Cardiac muscle cell (in vitro differentiated cells and primary cell): ENCODE measurements around the gene KDSR. TPM values are rescaled to one million over a fixed set of nuclear protein-coding genes. Genes with fewer than 3 reads are reported as not detected.

Experiments
- DNase-seq, 2 donors: peaks; one replicate each; pipeline versions ENCODE4 v3.0.0 to v3.0.0-alpha.2; 2010 to 2017; ENCODE audit warnings: low read depth in 1 of 2, low spot score in 1 of 2
- H3K27ac ChIP-seq: fragments of 200-600 bp; sonication (generic); 2 replicates; pipeline ENCODE4 v1.5.1; 2016
- H3K27me3 ChIP-seq: fragments of 200-600 bp; sonication (generic); 2 replicates; pipeline ENCODE4 v1.6.0; 2016; ENCODE audit warnings: control low read depth
- H3K36me3 ChIP-seq: fragments of 200-600 bp; sonication (generic); 2 replicates; pipeline ENCODE4 v1.5.1; 2016; ENCODE audit warnings: control low read depth
- H3K4me1 ChIP-seq: fragments of 200-600 bp; sonication (generic); 2 replicates; pipeline ENCODE4 v1.8.1; 2017; ENCODE audit warnings: low read depth, mild to moderate bottlenecking, mixed run types
- H3K4me3 ChIP-seq: fragments of 200-600 bp; sonication (generic); 2 replicates; pipeline ENCODE4 v1.5.1; 2016; ENCODE audit warnings: mild to moderate bottlenecking
- H3K9me3 ChIP-seq: fragments of 200-600 bp; sonication (generic); 2 replicates; pipeline ENCODE4 v1.5.1; 2017; ENCODE audit warnings: low read depth, mild to moderate bottlenecking, control low read depth
- CTCF ChIP-seq: IDR thresholded peaks from 2 replicates; pipeline ENCODE4 v1.5.1; 2012; ENCODE audit warnings: low read depth, mild to moderate bottlenecking, low read length
- polyA plus RNA-seq: library from polyadenylated mRNA; unstranded; fragments of >200 nt; fragmentation: Nextera tagmentation; extraction: Ambion mirVana; gene quantifications from 2 replicates; pipeline ENCODE4 v1.2.1, GENCODE V29; 2016
- total RNA-seq: library from RNA; depleted of rRNA; stranded (reverse); fragments of >200 nt; gene quantifications from 2 replicates; pipeline ENCODE4 v1.2.3, GENCODE V29; 2016

Gene KDSR
- total and polyA plus RNA-seq, 2 experiments from 2014 or later = 21.3 to 28.0 TPM

- no peaks in the 10 kb centered on the region for H3K4me1 ChIP-seq
- H3K9me3 ChIP-seq = no peaks in the 10 kb centered on the region
- no peak overlapping the region for H3K27ac ChIP-seq
- H3K4me3 ChIP-seq = no peak overlapping the region
- TF ChIP-seq CTCF = no peak
- peaks cover 35% of the 10 kb centered on the region for H3K36me3 ChIP-seq
- H3K27me3 ChIP-seq = no peaks in the 10 kb centered on the region
- no peak for DNase-seq
Observed at GRCh38 chr18:63405986-63406385, 39.0 kb upstream of the KDSR start.

- no peak overlapping the region for H3K4me3 ChIP-seq
- DNase-seq = no peak
- peaks cover 54% of the 10 kb centered on the region for H3K36me3 ChIP-seq
- no peaks in the 10 kb centered on the region for H3K27me3 ChIP-seq
- no peak for TF ChIP-seq CTCF
- H3K9me3 ChIP-seq = no peaks in the 10 kb centered on the region
- H3K27ac ChIP-seq = no peak overlapping the region
- no peaks in the 10 kb centered on the region for H3K4me1 ChIP-seq
Observed at GRCh38 chr18:63402246-63403162, 35.5 kb upstream of the KDSR start.

- no peak for TF ChIP-seq CTCF
- H3K27ac ChIP-seq = no peak overlapping the region
- H3K36me3 ChIP-seq = peaks cover 75% of the 10 kb centered on the region
- H3K27me3 ChIP-seq = no peaks in the 10 kb centered on the region
- DNase-seq = no peak
- no peak overlapping the region for H3K4me3 ChIP-seq
- H3K9me3 ChIP-seq = no peaks in the 10 kb centered on the region
- H3K4me1 ChIP-seq = no peaks in the 10 kb centered on the region
Observed at GRCh38 chr18:63399300-63399699, 32.3 kb upstream of the KDSR start.

- Histone ChIP-seq H3K27me3 (no peaks in the 10 kb centered on the region), H3K36me3 (peaks cover 74% of the 10 kb centered on the region), H3K27ac (no peak overlapping the region), H3K4me1 (no peaks in the 10 kb centered on the region), H3K9me3 (no peaks in the 10 kb centered on the region), H3K4me3 (no peak overlapping the region)
- no peak for DNase-seq
- TF ChIP-seq CTCF = no peak
Observed at GRCh38 chr18:63397349-63397748, 30.3 kb upstream of the KDSR start.

GRCh38 chr18:63395503-63395902 is 28.5 kb upstream of the KDSR start:
- Histone ChIP-seq H3K27ac (no peak overlapping the region), H3K4me3 (no peak overlapping the region), H3K27me3 (no peaks in the 10 kb centered on the region), H3K36me3 (peaks cover 71% of the 10 kb centered on the region), H3K4me1 (no peaks in the 10 kb centered on the region), H3K9me3 (no peaks in the 10 kb centered on the region)
- TF ChIP-seq CTCF = no peak
- DNase-seq = no peak
